DND-41 (cell line): ENCODE results near the gene ALPK3.

ENCODE experiments used
- EZH2 ChIP-seq: IDR thresholded peaks from 3 replicates; pipeline ENCODE4 v1.6.1; 2012; ENCODE audit warnings: borderline replicate concordance, low read depth, mild to moderate bottlenecking, moderate library complexity, low read length, inconsistent platforms; ENCODE audit not compliant: severe bottlenecking
- TF ChIP-seq, protein P1 (sequence below): IDR thresholded peaks from 2 replicates; pipeline ENCODE4 v1.5.1; 2012; ENCODE audit warnings: borderline replicate concordance, low read length, moderate library complexity, mild to moderate bottlenecking; ENCODE audit not compliant: poor library complexity, severe bottlenecking; ENCODE audit errors: extremely low read depth

DNA sequence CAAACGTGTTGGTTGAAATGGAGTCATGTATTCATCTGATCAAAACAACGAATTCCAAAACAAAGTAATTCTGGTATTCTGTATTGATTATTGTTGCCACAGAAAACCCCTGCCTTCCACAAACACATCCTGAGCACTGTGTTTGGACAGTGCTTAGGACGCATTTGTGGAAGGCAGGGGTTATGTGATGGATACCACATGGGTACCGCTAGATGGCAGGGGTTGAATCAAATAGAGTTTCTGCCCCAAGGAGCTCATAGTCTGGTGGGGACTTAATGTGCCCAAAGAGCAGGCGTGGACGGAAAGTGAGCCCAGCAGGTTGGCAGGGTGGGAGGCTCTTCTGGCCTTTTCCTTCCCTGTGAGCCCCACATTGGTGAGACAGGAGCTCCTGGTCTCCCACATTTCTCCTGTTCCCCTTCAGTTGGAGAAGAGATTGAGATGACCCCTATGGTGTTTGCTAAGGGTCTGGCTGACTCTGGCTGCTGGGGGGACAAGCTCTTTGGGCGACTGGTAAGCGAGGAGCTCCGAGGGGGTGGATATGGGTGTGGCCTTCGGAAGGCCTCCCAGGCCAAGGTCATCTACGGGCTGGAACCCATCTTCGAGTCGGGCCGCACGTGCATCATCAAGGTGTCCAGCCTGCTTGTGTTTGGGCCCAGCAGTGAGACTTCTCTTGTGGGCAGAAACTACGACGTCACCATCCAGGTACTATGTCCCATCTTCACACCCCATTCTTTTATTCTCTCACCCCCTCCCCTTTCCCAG lies 45.2 kb downstream of the ALPK3 start:
- TF ChIP-seq, protein P1, sequence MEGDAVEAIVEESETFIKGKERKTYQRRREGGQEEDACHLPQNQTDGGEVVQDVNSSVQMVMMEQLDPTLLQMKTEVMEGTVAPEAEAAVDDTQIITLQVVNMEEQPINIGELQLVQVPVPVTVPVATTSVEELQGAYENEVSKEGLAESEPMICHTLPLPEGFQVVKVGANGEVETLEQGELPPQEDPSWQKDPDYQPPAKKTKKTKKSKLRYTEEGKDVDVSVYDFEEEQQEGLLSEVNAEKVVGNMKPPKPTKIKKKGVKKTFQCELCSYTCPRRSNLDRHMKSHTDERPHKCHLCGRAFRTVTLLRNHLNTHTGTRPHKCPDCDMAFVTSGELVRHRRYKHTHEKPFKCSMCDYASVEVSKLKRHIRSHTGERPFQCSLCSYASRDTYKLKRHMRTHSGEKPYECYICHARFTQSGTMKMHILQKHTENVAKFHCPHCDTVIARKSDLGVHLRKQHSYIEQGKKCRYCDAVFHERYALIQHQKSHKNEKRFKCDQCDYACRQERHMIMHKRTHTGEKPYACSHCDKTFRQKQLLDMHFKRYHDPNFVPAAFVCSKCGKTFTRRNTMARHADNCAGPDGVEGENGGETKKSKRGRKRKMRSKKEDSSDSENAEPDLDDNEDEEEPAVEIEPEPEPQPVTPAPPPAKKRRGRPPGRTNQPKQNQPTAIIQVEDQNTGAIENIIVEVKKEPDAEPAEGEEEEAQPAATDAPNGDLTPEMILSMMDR = no peak
- TF ChIP-seq EZH2 = no peak
